ENCODE results near the gene RHBDF2. TPM values are rescaled to one million over a fixed set of nuclear protein-coding genes. Genes with fewer than 3 reads are reported as not detected.

RHBDF2 gene
- total RNA-seq, 1 experiment from 2014 or later, result 5.1 TPM

GRCh38 chr17:76441686-76442340 is 59.4 kb downstream of the RHBDF2 start:
- Histone ChIP-seq H3K9me3 (ENCODE audit: low read length) (no peaks in the 10 kb centered on the region), H3K4me3 (ENCODE audit: low read length) (no peak overlapping the region), H3K9ac (ENCODE audit: low read length) (no peak overlapping the region), H3K9me2 (replicated peaks; ENCODE audit: insufficient read depth, low read length) (no peaks in the 10 kb centered on the region), H3K79me2 (ENCODE audit: low read length) (peaks cover 65% of the 10 kb centered on the region), H2AFZ (ENCODE audit: low read length) (no peak overlapping the region), H3K36me3 (ENCODE audit: insufficient read depth, low read length) (no peaks in the 10 kb centered on the region), H3K27me3 (ENCODE audit: low read length) (no peaks in the 10 kb centered on the region), H3K4me2 (ENCODE audit: low read depth, low read length, poor library complexity, severe bottlenecking) (no peak overlapping the region), H3K27ac (ENCODE audit: low read length) (no peak overlapping the region), H4K20me1 (ENCODE audit: insufficient read depth, low read depth, low read length) (peaks cover 84% of the 10 kb centered on the region), H3K4me1 (ENCODE audit: low read length) (peaks cover 71% of the 10 kb centered on the region)
- DNase-seq, result no peak

GRCh38 chr17:76440751-76441362 is 60.4 kb downstream of the RHBDF2 start:
- Histone ChIP-seq H3K4me2 (ENCODE audit: low read depth, low read length, poor library complexity, severe bottlenecking) (no peak overlapping the region), H3K27me3 (ENCODE audit: low read length) (no peaks in the 10 kb centered on the region), H3K9me2 (replicated peaks; ENCODE audit: insufficient read depth, low read length) (no peaks in the 10 kb centered on the region), H2AFZ (ENCODE audit: low read length) (no peak overlapping the region), H3K9me3 (ENCODE audit: low read length) (no peaks in the 10 kb centered on the region), H3K27ac (ENCODE audit: low read length) (no peak overlapping the region), H3K4me1 (ENCODE audit: low read length) (peaks cover 61% of the 10 kb centered on the region), H3K4me3 (ENCODE audit: low read length) (no peak overlapping the region), H3K36me3 (ENCODE audit: insufficient read depth, low read length) (no peaks in the 10 kb centered on the region), H4K20me1 (ENCODE audit: insufficient read depth, low read depth, low read length) (peaks cover 80% of the 10 kb centered on the region), H3K9ac (ENCODE audit: low read length) (no peak overlapping the region), H3K79me2 (ENCODE audit: low read length) (peaks cover 61% of the 10 kb centered on the region)
- no peak for DNase-seq

- Histone ChIP-seq H3K9me3 (ENCODE audit: low read length) (no peaks in the 10 kb centered on the region), H3K4me1 (ENCODE audit: low read length) (peaks cover 52% of the 10 kb centered on the region), H3K9ac (ENCODE audit: low read length) (no peak overlapping the region), H3K4me2 (ENCODE audit: low read depth, low read length, poor library complexity, severe bottlenecking) (no peak overlapping the region), H3K4me3 (ENCODE audit: low read length) (no peak overlapping the region), H4K20me1 (ENCODE audit: insufficient read depth, low read depth, low read length) (peaks cover 77% of the 10 kb centered on the region), H3K27ac (ENCODE audit: low read length) (no peak overlapping the region), H3K9me2 (replicated peaks; ENCODE audit: insufficient read depth, low read length) (no peaks in the 10 kb centered on the region), H2AFZ (ENCODE audit: low read length) (no peak overlapping the region), H3K36me3 (ENCODE audit: insufficient read depth, low read length) (no peaks in the 10 kb centered on the region), H3K27me3 (ENCODE audit: low read length) (no peaks in the 10 kb centered on the region), H3K79me2 (ENCODE audit: low read length) (peaks cover 59% of the 10 kb centered on the region)
- DNase-seq, result no peak
These were observed 61.8 kb downstream of the RHBDF2 start for GRCh38 chr17:76439314-76439928.

GRCh38 chr17:76438906-76439305 is 62.3 kb downstream of the RHBDF2 start:
- H3K4me2 ChIP-seq (ENCODE audit: low read depth, low read length, poor library complexity, severe bottlenecking), result no peak overlapping the region
- peaks cover 58% of the 10 kb centered on the region for H3K79me2 ChIP-seq (ENCODE audit: low read length)
- no peak overlapping the region for H3K4me3 ChIP-seq (ENCODE audit: low read length)
- H2AFZ ChIP-seq (ENCODE audit: low read length), result no peak overlapping the region
- H3K27me3 ChIP-seq (ENCODE audit: low read length), result no peaks in the 10 kb centered on the region
- no peaks in the 10 kb centered on the region for H3K9me3 ChIP-seq (ENCODE audit: low read length)
- no peak overlapping the region for H3K27ac ChIP-seq (ENCODE audit: low read length)
- no peak overlapping the region for H3K9ac ChIP-seq (ENCODE audit: low read length)
- peaks cover 53% of the 10 kb centered on the region for H3K4me1 ChIP-seq (ENCODE audit: low read length)
- peaks cover 77% of the 10 kb centered on the region for H4K20me1 ChIP-seq (ENCODE audit: insufficient read depth, low read depth, low read length)
- H3K36me3 ChIP-seq (ENCODE audit: insufficient read depth, low read length), result no peaks in the 10 kb centered on the region
- DNase-seq, result no peak
- no peaks in the 10 kb centered on the region for H3K9me2 ChIP-seq (replicated peaks; ENCODE audit: insufficient read depth, low read length)

- Histone ChIP-seq H3K4me1 (ENCODE audit: low read length) (peaks cover 53% of the 10 kb centered on the region), H2AFZ (ENCODE audit: low read length) (no peak overlapping the region), H3K27ac (ENCODE audit: low read length) (no peak overlapping the region), H3K27me3 (ENCODE audit: low read length) (no peaks in the 10 kb centered on the region), H3K79me2 (ENCODE audit: low read length) (peaks cover 56% of the 10 kb centered on the region), H3K4me2 (ENCODE audit: low read depth, low read length, poor library complexity, severe bottlenecking) (no peak overlapping the region), H3K9me3 (ENCODE audit: low read length) (no peaks in the 10 kb centered on the region), H3K9ac (ENCODE audit: low read length) (no peak overlapping the region), H4K20me1 (ENCODE audit: insufficient read depth, low read depth, low read length) (peaks cover 78% of the 10 kb centered on the region), H3K9me2 (replicated peaks; ENCODE audit: insufficient read depth, low read length) (no peaks in the 10 kb centered on the region), H3K36me3 (ENCODE audit: insufficient read depth, low read length) (no peaks in the 10 kb centered on the region), H3K4me3 (ENCODE audit: low read length) (no peak overlapping the region)
- no peak for DNase-seq
These were observed 63.5 kb downstream of the RHBDF2 start for GRCh38 chr17:76437467-76438402.

- peaks cover 46% of the 10 kb centered on the region for H3K79me2 ChIP-seq (ENCODE audit: low read length)
These were observed 65.5 kb downstream of the RHBDF2 start for GRCh38 chr17:76435751-76436150.

GRCh38 chr17:76434870-76435269 is 66.4 kb downstream of the RHBDF2 start:
- no peak overlapping the region for H3K27ac ChIP-seq (ENCODE audit: low read length)
- H4K20me1 ChIP-seq (ENCODE audit: insufficient read depth, low read depth, low read length), result peaks cover 79% of the 10 kb centered on the region
- no peak overlapping the region for H2AFZ ChIP-seq (ENCODE audit: low read length)
- no peak overlapping the region for H3K4me3 ChIP-seq (ENCODE audit: low read length)
- H3K9ac ChIP-seq (ENCODE audit: low read length), result no peak overlapping the region
- peaks cover 61% of the 10 kb centered on the region for H3K4me1 ChIP-seq (ENCODE audit: low read length)
- no peaks in the 10 kb centered on the region for H3K9me2 ChIP-seq (replicated peaks; ENCODE audit: insufficient read depth, low read length)
- peaks cover 41% of the 10 kb centered on the region for H3K79me2 ChIP-seq (ENCODE audit: low read length)
- H3K27me3 ChIP-seq (ENCODE audit: low read length), result no peaks in the 10 kb centered on the region
- DNase-seq, result no peak
- no peaks in the 10 kb centered on the region for H3K9me3 ChIP-seq (ENCODE audit: low read length)
- H3K36me3 ChIP-seq (ENCODE audit: insufficient read depth, low read length), result no peaks in the 10 kb centered on the region
- H3K4me2 ChIP-seq (ENCODE audit: low read depth, low read length, poor library complexity, severe bottlenecking), result no peak overlapping the region

More at GRCh38 chr17:76435751-76436150, 65.5 kb downstream of the RHBDF2 start:
- Histone ChIP-seq H3K36me3 (ENCODE audit: insufficient read depth, low read length) (no peaks in the 10 kb centered on the region), H3K9me2 (replicated peaks; ENCODE audit: insufficient read depth, low read length) (no peaks in the 10 kb centered on the region), H3K9ac (ENCODE audit: low read length) (no peak overlapping the region), H3K4me2 (ENCODE audit: low read depth, low read length, poor library complexity, severe bottlenecking) (no peak overlapping the region), H3K9me3 (ENCODE audit: low read length) (no peaks in the 10 kb centered on the region), H3K4me3 (ENCODE audit: low read length) (no peak overlapping the region), H3K27me3 (ENCODE audit: low read length) (no peaks in the 10 kb centered on the region), H2AFZ (ENCODE audit: low read length) (no peak overlapping the region), H3K4me1 (ENCODE audit: low read length) (peaks cover 53% of the 10 kb centered on the region), H3K27ac (ENCODE audit: low read length) (no peak overlapping the region), H4K20me1 (ENCODE audit: insufficient read depth, low read depth, low read length) (peaks cover 78% of the 10 kb centered on the region)
- DNase-seq, result no peak

GRCh38 chr17:76433693-76434092 is 67.5 kb downstream of the RHBDF2 start:
- H2AFZ ChIP-seq (ENCODE audit: low read length), result no peak overlapping the region
- no peak overlapping the region for H3K4me3 ChIP-seq (ENCODE audit: low read length)
- peaks cover 71% of the 10 kb centered on the region for H4K20me1 ChIP-seq (ENCODE audit: insufficient read depth, low read depth, low read length)
- no peaks in the 10 kb centered on the region for H3K27me3 ChIP-seq (ENCODE audit: low read length)
- no peak overlapping the region for H3K27ac ChIP-seq (ENCODE audit: low read length)
- no peaks in the 10 kb centered on the region for H3K36me3 ChIP-seq (ENCODE audit: insufficient read depth, low read length)
- H3K4me1 ChIP-seq (ENCODE audit: low read length), result peaks cover 73% of the 10 kb centered on the region
- H3K9me3 ChIP-seq (ENCODE audit: low read length), result no peaks in the 10 kb centered on the region
- H3K79me2 ChIP-seq (ENCODE audit: low read length), result peaks cover 32% of the 10 kb centered on the region
- H3K9me2 ChIP-seq (replicated peaks; ENCODE audit: insufficient read depth, low read length), result no peaks in the 10 kb centered on the region
- H3K4me2 ChIP-seq (ENCODE audit: low read depth, low read length, poor library complexity, severe bottlenecking), result peak overlapping the region; percentile 33
- no peak for DNase-seq
- H3K9ac ChIP-seq (ENCODE audit: low read length), result no peak overlapping the region
